ENCODE measurements around the gene BCL2L11.
A peak's percentile ranks its signal among the peaks of the same experiment; 100 is the strongest.

Gene BCL2L11

GRCh38 chr2:111133603-111134002 lies 12.9 kb downstream of the BCL2L11 start:
- TF ChIP-seq SPI1 (IDR thresholded peaks at IDR 0.05; ENCODE audit: borderline replicate concordance, low read depth) (peak; percentile 45), REST (IDR thresholded peaks at IDR 0.05; ENCODE audit: insufficient replicate concordance, low read depth) (peak; percentile 65), GABPA (IDR thresholded peaks at IDR 0.05; ENCODE audit: low read depth) (no peak)
- Histone ChIP-seq H3K27ac (replicated peaks) (no peak overlapping the region), H3K27me3 (ENCODE audit: insufficient read depth, poor library complexity, severe bottlenecking) (no peaks in the 10 kb centered on the region), H3K4me3 (replicated peaks; ENCODE audit: insufficient read depth, low read length) (no peak overlapping the region)
- no peak for DNase-seq (ENCODE audit: low read depth in 1 of 2, low spot score in 1 of 2)

- no peak overlapping the region for H3K4me3 ChIP-seq (replicated peaks; ENCODE audit: insufficient read depth, low read length)
- H3K27me3 ChIP-seq (ENCODE audit: insufficient read depth, poor library complexity, severe bottlenecking) = no peaks in the 10 kb centered on the region
- no peak overlapping the region for H3K27ac ChIP-seq (replicated peaks)
- TF ChIP-seq POLR2AphosphoS5 (IDR thresholded peaks at IDR 0.05; ENCODE audit: low read depth) (no peak), GABPA (IDR thresholded peaks at IDR 0.05; ENCODE audit: low read depth) (no peak), CTCF (IDR thresholded peaks at IDR 0.05; ENCODE audit: insufficient read depth, low read length) (no peak), REST (IDR thresholded peaks at IDR 0.05; ENCODE audit: insufficient replicate concordance, low read depth) (no peak), SPI1 (IDR thresholded peaks at IDR 0.05; ENCODE audit: borderline replicate concordance, low read depth) (no peak)
- DNase-seq (ENCODE audit: low read depth in 1 of 2, low spot score in 1 of 2) = no peak
These were observed 13.3 kb downstream of the BCL2L11 start for GRCh38 chr2:111134055-111134454.

GRCh38 chr2:111135237-111135909 lies 14.7 kb downstream of the BCL2L11 start:
- DNase-seq (ENCODE audit: low read depth in 1 of 2, low spot score in 1 of 2) = no peak
- Histone ChIP-seq H3K27ac (replicated peaks) (no peak overlapping the region), H3K27me3 (ENCODE audit: insufficient read depth, poor library complexity, severe bottlenecking) (no peaks in the 10 kb centered on the region), H3K4me3 (replicated peaks; ENCODE audit: insufficient read depth, low read length) (no peak overlapping the region)
- no peak for TF ChIP-seq POLR2AphosphoS5 (IDR thresholded peaks at IDR 0.05; ENCODE audit: low read depth)
- TF ChIP-seq GABPA (IDR thresholded peaks at IDR 0.05; ENCODE audit: low read depth) = no peak
- no peak for TF ChIP-seq CTCF (IDR thresholded peaks at IDR 0.05; ENCODE audit: insufficient read depth, low read length)

- Histone ChIP-seq H3K4me3 (replicated peaks; ENCODE audit: insufficient read depth, low read length) (no peak overlapping the region), H3K27ac (replicated peaks) (no peak overlapping the region), H3K27me3 (ENCODE audit: insufficient read depth, poor library complexity, severe bottlenecking) (no peaks in the 10 kb centered on the region)
- no peak for TF ChIP-seq POLR2AphosphoS5 (IDR thresholded peaks at IDR 0.05; ENCODE audit: low read depth)
- no peak for TF ChIP-seq SPI1 (IDR thresholded peaks at IDR 0.05; ENCODE audit: borderline replicate concordance, low read depth)
- no peak for TF ChIP-seq REST (IDR thresholded peaks at IDR 0.05; ENCODE audit: insufficient replicate concordance, low read depth)
- no peak for TF ChIP-seq GABPA (IDR thresholded peaks at IDR 0.05; ENCODE audit: low read depth)
- no peak for TF ChIP-seq CTCF (IDR thresholded peaks at IDR 0.05; ENCODE audit: insufficient read depth, low read length)
- peak in 1 of 2 experiments; percentile 25 for DNase-seq (ENCODE audit: low read depth in 1 of 2, low spot score in 1 of 2)
These were observed 15.2 kb downstream of the BCL2L11 start for GRCh38 chr2:111135910-111136297.

Data from HL-60 (cell line).